HUES6 (cell line): Measurements from ENCODE around the gene KDM4C.

Source experiments
- H3K27ac ChIP-seq: 2 replicates; pipeline ENCODE4 v1.7.0; 2013; ENCODE audit warnings: low read depth, mild to moderate bottlenecking, low read length, inconsistent platforms
- H3K27me3 ChIP-seq: 2 replicates; pipeline ENCODE4 v1.6.1; 2013; ENCODE audit warnings: low read length; ENCODE audit not compliant: control insufficient read depth, insufficient read depth
- H3K36me3 ChIP-seq: 2 replicates; pipeline ENCODE4 v1.6.1; 2013; ENCODE audit warnings: low read length; ENCODE audit not compliant: control insufficient read depth, insufficient read depth
- H3K4me1 ChIP-seq: 2 replicates; pipeline ENCODE4 v1.6.1; 2013; ENCODE audit warnings: low read length; ENCODE audit not compliant: control insufficient read depth, insufficient read depth
- H3K4me3 ChIP-seq: 2 replicates; pipeline ENCODE4 v1.5.1; 2013; ENCODE audit warnings: low read depth, low read length
- H3K9ac ChIP-seq: one replicate; pipeline ENCODE4 v1.6.1; 2013; ENCODE audit warnings: mild to moderate bottlenecking, low read length
- H3K9me3 ChIP-seq: 2 replicates; pipeline ENCODE4 v1.6.1; 2013; ENCODE audit warnings: low read depth, low read length; ENCODE audit not compliant: control insufficient read depth, insufficient read depth

The KDM4C gene

DNA sequence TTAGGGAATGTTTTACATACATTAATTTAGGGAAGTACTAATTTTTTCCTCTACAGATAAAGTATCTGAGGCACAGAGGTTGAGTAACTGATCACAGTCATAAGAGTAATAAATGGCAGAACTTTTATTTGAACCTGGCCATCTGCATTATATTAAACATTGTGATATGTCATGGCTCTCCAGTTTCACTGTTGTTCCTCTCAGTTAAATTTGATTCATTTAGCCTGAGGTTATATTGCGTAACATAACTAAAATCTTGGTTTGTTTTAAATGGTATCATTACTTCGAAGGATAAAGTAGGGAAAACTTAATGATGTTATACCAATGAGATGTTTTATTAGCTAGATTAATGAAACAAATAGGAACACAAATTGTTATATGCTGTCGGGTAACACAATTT, 284.4 kb downstream of the KDM4C start:
- H3K9me3 ChIP-seq, result no peaks in the 10 kb centered on the region
- H3K27ac ChIP-seq, result no peak overlapping the region
- no peak overlapping the region for H3K4me3 ChIP-seq
- no peaks in the 10 kb centered on the region for H3K27me3 ChIP-seq
- H3K36me3 ChIP-seq, result peaks cover 2% of the 10 kb centered on the region; the same call in 1 of the 2 replicates
- H3K4me1 ChIP-seq, result no peaks in the 10 kb centered on the region
- no peak overlapping the region for H3K9ac ChIP-seq

DNA sequence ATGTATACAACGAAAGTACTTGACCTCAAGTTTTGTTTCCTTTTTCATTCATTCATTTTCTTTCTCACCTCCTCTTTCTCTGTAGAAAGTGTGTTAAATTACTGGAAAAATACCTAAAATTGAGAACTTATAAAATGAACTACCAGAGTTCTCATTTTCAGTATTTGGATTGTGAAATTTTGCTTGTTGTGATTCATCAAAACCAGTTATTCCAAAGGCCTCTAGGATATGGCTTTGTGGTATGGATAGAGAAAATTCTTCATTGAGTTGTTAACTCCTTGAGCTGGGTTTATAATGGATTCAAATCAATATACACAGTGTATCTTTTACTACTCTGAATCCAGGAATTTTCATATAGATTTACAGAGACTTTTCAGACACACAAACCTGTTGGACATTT, 287.6 kb downstream of the KDM4C start:
- no peak overlapping the region for H3K27ac ChIP-seq
- no peaks in the 10 kb centered on the region for H3K9me3 ChIP-seq
- H3K36me3 ChIP-seq, result peaks cover 4% of the 10 kb centered on the region; the same call in 1 of the 2 replicates
- no peak overlapping the region for H3K9ac ChIP-seq
- no peaks in the 10 kb centered on the region for H3K27me3 ChIP-seq
- no peak overlapping the region for H3K4me3 ChIP-seq
- no peaks in the 10 kb centered on the region for H3K4me1 ChIP-seq

DNA sequence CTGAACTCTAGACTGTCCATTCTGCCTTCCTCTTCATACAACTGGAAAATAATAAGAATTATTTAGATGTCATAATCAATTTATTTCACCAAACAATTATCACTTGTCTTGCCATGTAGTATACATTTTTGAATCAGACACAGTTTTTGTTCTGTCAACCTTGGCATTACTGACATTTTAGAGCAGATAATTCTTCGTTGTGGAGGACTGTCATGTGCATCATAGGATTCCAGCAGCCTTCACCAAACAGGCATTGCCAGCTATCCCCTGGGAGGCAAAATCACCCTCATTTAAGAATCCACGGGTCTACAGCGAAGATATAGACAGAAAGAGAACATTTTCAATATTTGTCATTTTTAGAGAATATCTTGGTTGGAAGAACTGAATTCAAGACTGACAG, 293.9 kb downstream of the KDM4C start:
- H3K27ac ChIP-seq, result no peak overlapping the region
- peaks cover 4% of the 10 kb centered on the region; the same call in 1 of the 2 replicates for H3K36me3 ChIP-seq
- no peaks in the 10 kb centered on the region for H3K27me3 ChIP-seq
- H3K9ac ChIP-seq, result no peak overlapping the region
- H3K4me1 ChIP-seq, result peaks cover 10% of the 10 kb centered on the region
- H3K4me3 ChIP-seq, result no peak overlapping the region
- no peaks in the 10 kb centered on the region for H3K9me3 ChIP-seq

DNA sequence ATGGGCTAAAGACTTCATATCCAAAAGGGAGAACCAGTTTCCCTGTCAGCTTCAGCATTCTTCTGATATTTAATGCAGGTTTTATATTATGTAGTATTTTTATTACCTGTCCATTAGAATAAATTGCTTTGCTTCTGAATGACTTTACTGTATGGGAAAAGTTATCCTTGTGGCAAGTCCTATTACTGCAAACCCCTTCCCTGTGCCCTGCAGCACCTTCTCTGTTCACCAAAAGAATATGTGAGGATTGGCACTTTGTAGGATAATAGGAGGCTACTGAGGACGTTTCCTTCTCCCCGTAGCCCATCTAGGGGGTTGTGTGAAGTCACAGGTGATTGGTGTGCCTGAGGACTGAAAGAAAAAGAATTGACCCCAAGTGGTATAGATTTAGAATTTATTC, 296.1 kb downstream of the KDM4C start:
- Histone ChIP-seq H3K36me3 (no peaks in the 10 kb centered on the region), H3K4me3 (no peak overlapping the region), H3K27me3 (no peaks in the 10 kb centered on the region), H3K9ac (no peak overlapping the region), H3K9me3 (no peaks in the 10 kb centered on the region), H3K27ac (no peak overlapping the region), H3K4me1 (peaks cover 10% of the 10 kb centered on the region)

DNA sequence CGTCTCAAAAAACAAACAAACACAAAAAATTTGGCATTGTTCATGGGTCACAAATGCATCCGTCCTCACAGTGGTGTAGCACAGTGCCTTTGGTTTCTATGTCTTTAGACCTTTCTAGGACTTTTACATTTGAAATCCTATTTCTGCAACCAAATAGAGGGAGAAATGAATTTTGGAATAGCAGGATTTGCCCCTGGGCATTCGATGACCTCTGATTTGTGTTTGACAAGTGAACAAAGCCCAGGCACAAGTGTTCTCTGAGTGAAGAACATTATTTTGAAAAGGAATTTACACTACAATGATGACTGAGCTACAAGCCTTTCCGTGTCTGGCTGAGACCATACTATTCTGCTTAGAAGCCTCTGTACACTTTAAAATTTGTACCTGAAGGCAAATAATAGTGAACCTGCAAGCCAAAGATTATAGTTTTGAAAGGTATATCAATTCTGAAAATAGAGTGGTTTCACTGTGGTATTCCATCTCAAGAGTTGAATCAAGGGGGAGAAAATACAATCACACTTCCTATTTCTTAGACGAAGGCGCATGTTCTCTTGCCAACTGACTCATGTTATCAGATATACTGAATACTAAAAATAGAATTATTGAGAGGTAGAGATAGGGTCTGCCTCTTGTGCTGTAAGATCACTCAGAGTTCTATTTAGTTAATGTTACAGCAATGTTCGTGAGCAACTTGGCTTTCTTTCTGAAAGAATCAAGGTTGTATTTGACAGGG, 297.6 kb downstream of the KDM4C start:
- no peak overlapping the region for H3K4me3 ChIP-seq
- H3K27ac ChIP-seq, result no peak overlapping the region
- no peaks in the 10 kb centered on the region for H3K36me3 ChIP-seq
- no peaks in the 10 kb centered on the region for H3K9me3 ChIP-seq
- no peaks in the 10 kb centered on the region for H3K27me3 ChIP-seq
- no peak overlapping the region for H3K9ac ChIP-seq
- peaks cover 10% of the 10 kb centered on the region for H3K4me1 ChIP-seq

DNA sequence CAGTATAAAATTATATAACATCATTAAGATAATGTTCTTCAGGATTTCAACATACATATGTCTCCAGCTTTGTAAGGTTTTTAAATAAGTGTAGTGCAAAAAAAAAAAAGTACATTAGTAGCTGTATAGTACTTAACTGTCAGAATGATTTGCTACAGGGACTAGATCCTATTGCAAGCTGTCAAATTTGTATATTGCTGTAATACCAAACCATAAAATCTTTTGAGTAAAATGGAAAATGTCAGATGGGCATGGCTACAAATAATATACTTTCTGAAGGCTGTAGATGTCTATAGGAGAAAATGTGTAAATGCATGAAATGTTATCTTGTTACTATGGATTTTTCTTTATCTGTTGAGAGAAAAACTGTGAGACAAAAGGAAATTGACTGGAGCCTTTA, 298.5 kb downstream of the KDM4C start:
- Histone ChIP-seq H3K9me3 (no peaks in the 10 kb centered on the region), H3K9ac (no peak overlapping the region), H3K4me3 (no peak overlapping the region), H3K27ac (no peak overlapping the region), H3K27me3 (no peaks in the 10 kb centered on the region), H3K36me3 (no peaks in the 10 kb centered on the region), H3K4me1 (peaks cover 10% of the 10 kb centered on the region)

DNA sequence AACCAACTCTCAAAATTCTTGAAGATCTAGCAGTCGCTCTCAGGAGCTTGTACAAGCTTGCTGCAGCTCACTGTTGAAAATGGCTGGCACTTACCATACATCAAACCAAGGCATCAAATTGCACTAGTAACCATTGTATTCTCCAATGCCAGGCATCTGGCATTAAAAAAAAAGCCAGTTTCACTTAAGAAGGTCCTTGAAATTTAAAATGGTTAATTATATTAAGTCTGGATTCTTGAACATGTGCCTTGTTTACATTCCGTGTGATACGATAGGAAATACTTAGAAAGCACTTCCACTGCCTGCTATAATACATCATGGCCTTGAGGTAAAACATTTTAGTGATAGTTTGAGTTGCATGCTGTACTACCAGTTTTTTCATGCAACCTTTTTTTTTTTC, 300.7 kb downstream of the KDM4C start:
- H3K27ac ChIP-seq, result no peak overlapping the region
- H3K4me1 ChIP-seq, result peaks cover 4% of the 10 kb centered on the region; the same call in 1 of the 2 replicates
- no peaks in the 10 kb centered on the region for H3K9me3 ChIP-seq
- no peak overlapping the region for H3K9ac ChIP-seq
- H3K4me3 ChIP-seq, result no peak overlapping the region
- H3K36me3 ChIP-seq, result no peaks in the 10 kb centered on the region
- H3K27me3 ChIP-seq, result no peaks in the 10 kb centered on the region

DNA sequence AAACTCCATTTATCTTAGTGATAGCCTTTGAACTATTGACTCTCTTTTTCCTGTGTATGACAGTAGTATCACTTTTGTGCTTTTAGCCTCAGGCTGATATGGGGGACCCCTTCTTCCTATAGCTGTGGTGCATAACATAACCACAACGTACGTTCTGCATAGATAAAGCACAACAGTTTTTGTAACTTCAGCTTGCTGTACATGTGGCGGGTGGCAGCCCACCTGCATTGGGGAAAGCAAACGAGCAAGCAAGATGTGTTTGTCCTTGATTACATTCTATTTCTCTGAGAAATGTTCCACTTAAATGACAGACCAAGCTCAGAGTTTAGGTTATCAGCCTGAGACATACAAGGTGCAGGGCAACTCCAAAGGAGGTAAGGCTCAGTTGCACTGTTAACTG, 309.4 kb downstream of the KDM4C start:
- no peak overlapping the region for H3K27ac ChIP-seq
- H3K27me3 ChIP-seq, result no peaks in the 10 kb centered on the region
- no peaks in the 10 kb centered on the region for H3K4me1 ChIP-seq
- H3K9me3 ChIP-seq, result no peaks in the 10 kb centered on the region
- no peak overlapping the region for H3K4me3 ChIP-seq
- H3K36me3 ChIP-seq, result no peaks in the 10 kb centered on the region
- H3K9ac ChIP-seq, result no peak overlapping the region

DNA sequence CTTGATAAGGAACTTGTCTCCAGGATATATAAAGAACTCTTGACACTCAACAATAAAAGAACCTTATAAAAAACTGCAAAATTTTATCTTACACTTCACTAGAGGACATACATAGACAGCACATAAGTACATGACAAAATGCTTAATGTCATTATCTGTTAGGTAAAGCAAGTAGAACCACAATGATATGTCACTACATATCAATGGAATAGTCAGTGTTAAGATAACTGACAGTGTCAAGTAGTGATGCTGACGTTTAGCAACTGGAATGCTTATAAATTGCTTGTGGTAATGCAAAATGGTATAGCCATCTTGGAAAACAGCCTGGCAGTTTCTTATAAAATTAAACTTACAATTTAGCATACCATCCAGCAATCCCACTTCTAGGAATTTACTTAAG, 314.1 kb downstream of the KDM4C start:
- H3K4me1 ChIP-seq, result no peaks in the 10 kb centered on the region
- H3K27ac ChIP-seq, result no peak overlapping the region
- no peak overlapping the region for H3K4me3 ChIP-seq
- no peaks in the 10 kb centered on the region for H3K9me3 ChIP-seq
- peaks cover 3% of the 10 kb centered on the region; the same call in 1 of the 2 replicates for H3K36me3 ChIP-seq
- no peaks in the 10 kb centered on the region for H3K27me3 ChIP-seq
- no peak overlapping the region for H3K9ac ChIP-seq

DNA sequence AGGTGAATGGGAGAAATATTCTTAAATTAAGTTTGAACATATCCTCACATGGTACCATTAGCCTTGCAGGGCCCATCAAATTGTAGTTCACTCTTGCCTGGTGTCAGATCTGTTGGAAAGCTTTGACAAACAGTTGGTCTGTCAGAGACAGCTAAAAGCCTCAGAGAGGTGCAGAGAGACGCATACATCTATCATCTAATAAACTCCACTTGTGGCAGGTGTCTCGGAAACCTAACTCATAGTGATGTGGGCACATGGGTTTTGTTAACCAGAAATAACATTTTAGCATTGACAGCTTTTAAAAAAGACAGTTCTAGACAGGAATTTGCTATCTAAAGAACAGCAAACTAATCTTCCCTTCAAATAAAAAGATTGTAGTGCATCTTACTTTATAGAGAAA, 315.9 kb downstream of the KDM4C start:
- no peak overlapping the region for H3K9ac ChIP-seq
- H3K4me3 ChIP-seq, result no peak overlapping the region
- no peaks in the 10 kb centered on the region for H3K9me3 ChIP-seq
- no peak overlapping the region for H3K27ac ChIP-seq
- peaks cover 5% of the 10 kb centered on the region; the same call in 1 of the 2 replicates for H3K36me3 ChIP-seq
- H3K4me1 ChIP-seq, result no peaks in the 10 kb centered on the region
- no peaks in the 10 kb centered on the region for H3K27me3 ChIP-seq

DNA sequence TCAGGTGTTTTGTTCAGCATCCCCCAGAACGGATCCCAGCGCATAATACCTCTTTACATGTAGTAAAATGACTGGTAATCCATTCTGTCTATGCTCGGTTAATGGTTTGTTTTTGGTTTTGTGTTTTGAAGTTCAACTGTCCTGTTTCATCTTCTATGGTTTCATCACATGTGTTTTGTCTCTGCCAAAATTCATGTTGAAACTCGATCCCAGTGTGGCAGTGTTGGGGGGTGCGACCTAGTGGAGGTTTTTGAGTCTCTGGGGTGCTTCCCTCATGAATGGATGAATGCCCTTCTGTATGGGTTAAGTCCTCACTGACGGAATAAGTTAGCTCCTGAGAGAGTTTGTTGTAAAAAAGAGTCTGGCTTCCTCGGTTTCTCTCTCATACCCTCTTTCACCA, 317.4 kb downstream of the KDM4C start:
- Histone ChIP-seq H3K36me3 (peaks cover 5% of the 10 kb centered on the region; the same call in 1 of the 2 replicates), H3K4me3 (no peak overlapping the region), H3K9ac (no peak overlapping the region), H3K4me1 (no peaks in the 10 kb centered on the region), H3K27ac (no peak overlapping the region), H3K9me3 (no peaks in the 10 kb centered on the region), H3K27me3 (no peaks in the 10 kb centered on the region)
